Esophagus muscularis mucosa (tissue), 4 donors: ENCODE results near the gene ATG2B.

Experiments used
- EP300 ChIP-seq: sonication (generic); formaldehyde crosslinking; IDR thresholded peaks from one replicate; pipeline ENCODE4 v1.6.1; 2017; ENCODE audit warnings: antibody characterized with exemption
- POLR2A ChIP-seq: fragments of 450-650 bp; IDR thresholded peaks from one replicate; pipeline ENCODE4 v1.6.1; 2017; ENCODE audit warnings: antibody characterized with exemption, moderate library complexity, mild to moderate bottlenecking, low read depth
- POLR2AphosphoS5 ChIP-seq, 2 donors: sonication (generic); formaldehyde crosslinking; IDR thresholded peaks; one replicate each; pipeline ENCODE4 v1.6.1; 2017; ENCODE audit warnings: antibody characterized with exemption in 2 of 2
- TF ChIP-seq, protein P1 (sequence below), 3 experiments: fragments of 200-600 bp in 2 of 3; fragments of 450-650 bp in 1 of 3; sonication (generic) in 2 of 3; IDR thresholded peaks; one replicate each; pipeline ENCODE4 v1.5.1; 2017 to 2019; ENCODE audit warnings: antibody characterized with exemption in 3 of 3, mild to moderate bottlenecking in 2 of 3, moderate library complexity in 1 of 3

DNA sequence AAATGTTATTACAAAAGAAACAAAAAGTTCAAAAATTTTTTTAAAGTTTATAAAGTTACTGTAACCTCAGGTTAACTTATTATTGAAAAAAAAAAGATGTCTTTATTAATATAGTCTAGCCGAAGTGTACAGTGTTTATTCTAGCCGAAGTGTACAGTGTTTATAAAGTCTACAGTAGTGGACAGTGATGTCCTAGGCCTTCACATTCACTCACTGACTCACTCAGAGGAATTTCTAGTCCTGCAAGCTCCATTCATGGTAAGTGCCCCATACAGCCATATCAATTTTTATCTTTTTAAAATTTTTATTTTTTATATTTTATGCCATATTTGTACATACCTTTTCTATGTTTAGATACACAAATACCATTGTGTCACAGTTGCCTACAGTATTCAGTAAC, 10.4 kb downstream of the ATG2B start:
- TF ChIP-seq, protein P1, sequence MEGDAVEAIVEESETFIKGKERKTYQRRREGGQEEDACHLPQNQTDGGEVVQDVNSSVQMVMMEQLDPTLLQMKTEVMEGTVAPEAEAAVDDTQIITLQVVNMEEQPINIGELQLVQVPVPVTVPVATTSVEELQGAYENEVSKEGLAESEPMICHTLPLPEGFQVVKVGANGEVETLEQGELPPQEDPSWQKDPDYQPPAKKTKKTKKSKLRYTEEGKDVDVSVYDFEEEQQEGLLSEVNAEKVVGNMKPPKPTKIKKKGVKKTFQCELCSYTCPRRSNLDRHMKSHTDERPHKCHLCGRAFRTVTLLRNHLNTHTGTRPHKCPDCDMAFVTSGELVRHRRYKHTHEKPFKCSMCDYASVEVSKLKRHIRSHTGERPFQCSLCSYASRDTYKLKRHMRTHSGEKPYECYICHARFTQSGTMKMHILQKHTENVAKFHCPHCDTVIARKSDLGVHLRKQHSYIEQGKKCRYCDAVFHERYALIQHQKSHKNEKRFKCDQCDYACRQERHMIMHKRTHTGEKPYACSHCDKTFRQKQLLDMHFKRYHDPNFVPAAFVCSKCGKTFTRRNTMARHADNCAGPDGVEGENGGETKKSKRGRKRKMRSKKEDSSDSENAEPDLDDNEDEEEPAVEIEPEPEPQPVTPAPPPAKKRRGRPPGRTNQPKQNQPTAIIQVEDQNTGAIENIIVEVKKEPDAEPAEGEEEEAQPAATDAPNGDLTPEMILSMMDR (IDR thresholded peaks at IDR 0.05) = no peak
- no peak for TF ChIP-seq POLR2AphosphoS5 (IDR thresholded peaks at IDR 0.05)
- no peak for TF ChIP-seq POLR2A
- TF ChIP-seq EP300 = no peak
